Common myeloid progenitor, CD34-positive (primary cell): Measurements from ENCODE around the gene EPHA3.

Experiments used
- CTCF ChIA-PET: fragments of 350-600 bp; sonication (Branson Sonifier 250); formaldehyde crosslinking; loops from one replicate; lab custom pipeline; 2021; ENCODE audit warnings: antibody characterized with exemption; lab: Charles Lee
- POLR2A ChIA-PET: fragments of 350-600 bp; sonication (Branson Sonifier 250); formaldehyde crosslinking; loops from one replicate; lab custom pipeline; 2021; ENCODE audit warnings: antibody characterized with exemption; lab: Charles Lee
- DNase-seq, 3 donors: peaks; one replicate each; pipeline versions ENCODE4 v3.0.0 to v3.0.0-alpha.2; 2013
- H3K27ac ChIP-seq, 2 experiments: 1 replicate in 1 of 2; 2 replicates in 1 of 2; pipeline ENCODE4 v1.7.0; 2013; ENCODE audit warnings: inconsistent platforms in 2 of 2, low read length in 2 of 2, mild to moderate bottlenecking in 2 of 2, low read depth in 1 of 2, moderate library complexity in 1 of 2; ENCODE audit not compliant: severe bottlenecking in 2 of 2, insufficient read depth in 1 of 2, poor library complexity in 1 of 2
- H3K27me3 ChIP-seq, 5 experiments: replicated peaks in 2 of 5; 1 replicate in 3 of 5; 2 replicates in 2 of 5; pipeline versions ENCODE4 v1.6.1 to v1.7.0; 2013; ENCODE audit warnings: low read length in 4 of 5, mild to moderate bottlenecking in 2 of 5, moderate library complexity in 2 of 5, inconsistent platforms in 1 of 5; ENCODE audit not compliant: insufficient read depth in 5 of 5, control insufficient read depth in 4 of 5
- H3K36me3 ChIP-seq, 4 experiments: 1 replicate in 2 of 4; 2 replicates in 2 of 4; pipeline versions ENCODE4 v1.6.1 to v1.7.0; 2013; ENCODE audit warnings: low read length in 3 of 4, control low read depth in 1 of 4, mild to moderate bottlenecking in 1 of 4; ENCODE audit not compliant: control insufficient read depth in 4 of 4, insufficient read depth in 4 of 4
- H3K4me1 ChIP-seq, 4 experiments: 1 replicate in 3 of 4; 2 replicates in 1 of 4; pipeline versions ENCODE4 v1.6.1 to v1.7.1; 2013; ENCODE audit warnings: low read length in 3 of 4, mild to moderate bottlenecking in 3 of 4, control low read depth in 1 of 4, inconsistent platforms in 1 of 4, moderate library complexity in 1 of 4; ENCODE audit not compliant: control insufficient read depth in 4 of 4, insufficient read depth in 4 of 4; ENCODE audit errors: control extremely low read depth in 1 of 4
- H3K4me3 ChIP-seq, 7 experiments: 1 replicate in 4 of 7; 2 replicates in 3 of 7; pipeline versions ENCODE4 v1.5.1 to v1.7.0; 2013; ENCODE audit warnings: mild to moderate bottlenecking in 7 of 7, low read length in 6 of 7, moderate library complexity in 6 of 7, inconsistent platforms in 2 of 7, low read depth in 2 of 7, control low read depth in 1 of 7; ENCODE audit not compliant: insufficient read depth in 4 of 7, control insufficient read depth in 1 of 7; ENCODE audit errors: extremely low read depth in 1 of 7
- H3K9me3 ChIP-seq, 5 experiments: 1 replicate in 4 of 5; 2 replicates in 1 of 5; pipeline versions ENCODE4 v1.6.1 to v1.7.1; 2013; ENCODE audit warnings: low read length in 4 of 5, mild to moderate bottlenecking in 2 of 5, inconsistent platforms in 1 of 5, low read depth in 1 of 5, moderate library complexity in 1 of 5; ENCODE audit not compliant: control insufficient read depth in 4 of 5, insufficient read depth in 2 of 5; ENCODE audit errors: control extremely low read depth in 1 of 5
- WGBS: methylation state at CpG from one replicate; pipeline ENCODE4 v1.1.5; 2013; ENCODE audit not compliant: insufficient coverage; 5-methylcytosine and 5-hydroxymethylcytosine counted together

The EPHA3 gene

GRCh38 chr3:89472101-89472500, 364.7 kb downstream of the EPHA3 start:
- no peak overlapping the region for H3K4me3 ChIP-seq
- no peak for DNase-seq
- no peaks in the 10 kb centered on the region for H3K27me3 ChIP-seq
- H3K27ac ChIP-seq, result no peak overlapping the region
- 100% methylated on average over 3 of the region's 4 CpGs for WGBS
- POLR2A ChIA-PET, result no interaction called here
- H3K9me3 ChIP-seq, result peaks cover 0 to 1% (median 0%) of the 10 kb centered on the region in 5 experiments
- no peaks in the 10 kb centered on the region for H3K4me1 ChIP-seq
- CTCF ChIA-PET, result no interaction called here
- no peaks in the 10 kb centered on the region for H3K36me3 ChIP-seq

- ChIA-PET CTCF (no interaction called here), POLR2A (no interaction called here)
- Histone ChIP-seq H3K27ac (no peak overlapping the region), H3K9me3 (no peaks in the 10 kb centered on the region), H3K27me3 (no peaks in the 10 kb centered on the region), H3K36me3 (no peaks in the 10 kb centered on the region), H3K4me1 (no peaks in the 10 kb centered on the region), H3K4me3 (no peak overlapping the region)
- DNase-seq, result no peak
- WGBS, result no CpG with 5 or more reads among the region's 4 CpGs
These were observed 367.1 kb downstream of the EPHA3 start for GRCh38 chr3:89474333-89475130.

- 100% methylated on average over 1 of the region's 4 CpGs for WGBS
These were observed 381.6 kb downstream of the EPHA3 start for GRCh38 chr3:89488800-89489580.

GRCh38 chr3:89490129-89490528, 382.7 kb downstream of the EPHA3 start:
- CTCF ChIA-PET, result no interaction called here
- Histone ChIP-seq H3K36me3 (no peaks in the 10 kb centered on the region), H3K27ac (no peak overlapping the region), H3K4me1 (no peaks in the 10 kb centered on the region), H3K9me3 (peaks cover 0 to 1% (median 0%) of the 10 kb centered on the region in 5 experiments), H3K4me3 (no peak overlapping the region), H3K27me3 (no peaks in the 10 kb centered on the region)
- POLR2A ChIA-PET, result no interaction called here
- WGBS, result 100% methylated on average over 3 of the region's 4 CpGs
- no peak for DNase-seq

More at GRCh38 chr3:89488800-89489580, 381.6 kb downstream of the EPHA3 start:
- no peak for DNase-seq
- Histone ChIP-seq H3K4me1 (no peaks in the 10 kb centered on the region), H3K36me3 (no peaks in the 10 kb centered on the region), H3K27ac (no peak overlapping the region), H3K27me3 (no peaks in the 10 kb centered on the region), H3K9me3 (peaks cover 0 to 1% (median 0%) of the 10 kb centered on the region in 5 experiments), H3K4me3 (no peak overlapping the region)
- ChIA-PET CTCF (no interaction called here), POLR2A (no interaction called here)

- H3K27ac ChIP-seq, result no peak overlapping the region
- WGBS, result no CpG with 5 or more reads among the region's 4 CpGs
- no peaks in the 10 kb centered on the region for H3K36me3 ChIP-seq
- CTCF ChIA-PET, result no interaction called here
- H3K27me3 ChIP-seq, result no peaks in the 10 kb centered on the region
- DNase-seq, result no peak
- H3K4me1 ChIP-seq, result no peaks in the 10 kb centered on the region
- POLR2A ChIA-PET, result no interaction called here
- H3K4me3 ChIP-seq, result no peak overlapping the region
- no peaks in the 10 kb centered on the region for H3K9me3 ChIP-seq
These were observed 387.3 kb downstream of the EPHA3 start for GRCh38 chr3:89494734-89495133.

GRCh38 chr3:89503891-89504391, 396.5 kb downstream of the EPHA3 start:
- Histone ChIP-seq H3K36me3 (no peaks in the 10 kb centered on the region), H3K27ac (no peak overlapping the region), H3K9me3 (no peaks in the 10 kb centered on the region), H3K4me1 (no peaks in the 10 kb centered on the region), H3K4me3 (no peak overlapping the region), H3K27me3 (no peaks in the 10 kb centered on the region)
- 88% methylated on average over 1 of the region's 2 CpGs for WGBS
- no peak for DNase-seq
- ChIA-PET POLR2A (no interaction called here), CTCF (no interaction called here)

GRCh38 chr3:89504432-89504831, 397.0 kb downstream of the EPHA3 start:
- Histone ChIP-seq H3K9me3 (no peaks in the 10 kb centered on the region), H3K27ac (no peak overlapping the region), H3K4me1 (no peaks in the 10 kb centered on the region), H3K4me3 (no peak overlapping the region), H3K36me3 (no peaks in the 10 kb centered on the region), H3K27me3 (no peaks in the 10 kb centered on the region)
- no peak for DNase-seq
- 94% methylated on average over 4 of the region's 4 CpGs for WGBS
- POLR2A ChIA-PET, result no interaction called here
- CTCF ChIA-PET, result no interaction called here
